ENCODE data around the gene GPR78. TPM values are rescaled to one million over a fixed set of nuclear protein-coding genes. Genes with fewer than 3 reads are reported as not detected.
"Not testable (repeated sequence)": the region's sequence is repeated elsewhere in the genome, so short reads cannot be mapped to it uniquely, and the experiment has no call there.

GPR78 gene
- total RNA-seq, 2 donors from 2014 or later = not detected

DNA sequence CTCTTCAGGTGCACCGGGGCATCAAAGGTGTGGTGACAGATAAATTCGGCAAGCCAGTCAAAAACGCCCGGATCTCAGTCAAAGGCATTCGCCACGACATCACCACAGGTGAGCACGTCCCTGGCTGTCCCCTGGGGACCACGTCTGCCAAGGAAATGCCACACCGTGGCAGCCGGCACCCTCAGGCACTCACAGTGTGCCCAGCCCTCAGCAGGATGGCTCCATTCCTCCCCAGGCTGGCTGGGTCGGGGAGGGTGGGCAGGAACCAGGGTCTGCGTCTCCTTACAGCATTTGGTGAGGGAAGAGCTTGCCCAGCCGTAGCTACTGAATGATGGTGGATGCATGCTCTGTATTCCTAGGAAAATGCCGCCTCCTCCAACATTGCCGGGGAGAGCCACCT is 38.2 kb downstream of the GPR78 start:
- Histone ChIP-seq H3K4me3 (no peak overlapping the region), H3K27ac (no peak overlapping the region), H3K4me1 (no peaks in the 10 kb centered on the region), H3K27me3 (no peaks in the 10 kb centered on the region), H3K9me3 (no peaks in the 10 kb centered on the region), H3K36me3 (replicated peaks in 1 of 2; ENCODE audit: insufficient read depth in 1 of 2, low read depth in 2 of 2) (no peaks in the 10 kb centered on the region)
- no peak for TF ChIP-seq CTCF (IDR thresholded peaks at IDR 0.05)
- no peak for TF ChIP-seq POLR2A (IDR thresholded peaks at IDR 0.05)
- ATAC-seq (no peak), DNase-seq (no peak)
- WGBS, 2 donors = 58 to 81% methylated on average over 4 to 15 of the region's 15 CpGs
- intact Hi-C loops (cut with DNase I) = no loop called here

GRCh38 chr4:8618961-8619720 is 38.9 kb downstream of the GPR78 start:
- Histone ChIP-seq H3K4me1 (no peaks in the 10 kb centered on the region), H3K36me3 (replicated peaks in 1 of 2; ENCODE audit: insufficient read depth in 1 of 2, low read depth in 2 of 2) (no peaks in the 10 kb centered on the region), H3K4me3 (no peak overlapping the region), H3K27ac (no peak overlapping the region), H3K27me3 (no peaks in the 10 kb centered on the region), H3K9me3 (no peaks in the 10 kb centered on the region)
- ATAC-seq (no peak), DNase-seq (no peak)
- TF ChIP-seq CTCF (IDR thresholded peaks at IDR 0.05) (no peak), POLR2A (IDR thresholded peaks at IDR 0.05) (no peak)
- 72 to 77% methylated on average over 14 to 27 of the region's 28 CpGs for WGBS, 2 donors
- intact Hi-C loops (cut with DNase I) = no loop called here

GRCh38 chr4:8621135-8621534 is 40.9 kb downstream of the GPR78 start:
- H3K9me3 ChIP-seq; intact Hi-C loops (cut with DNase I); H3K36me3 ChIP-seq (replicated peaks in 1 of 2; ENCODE audit: insufficient read depth in 1 of 2, low read depth in 2 of 2); H3K27ac ChIP-seq; H3K4me3 ChIP-seq; ATAC-seq; H3K4me1 ChIP-seq; H3K27me3 ChIP-seq; DNase-seq: not testable (repeated sequence)
- 57% methylated on average over 5 of the region's 14 CpGs; no CpG with 5 or more reads in 1 of the 2 donors for WGBS, 2 donors

- H3K4me3 ChIP-seq; H3K9me3 ChIP-seq; H3K4me1 ChIP-seq; H3K27ac ChIP-seq; DNase-seq; H3K36me3 ChIP-seq (replicated peaks in 1 of 2; ENCODE audit: insufficient read depth in 1 of 2, low read depth in 2 of 2); intact Hi-C loops (cut with DNase I); ATAC-seq; H3K27me3 ChIP-seq: not testable (repeated sequence)
- no CpG with 5 or more reads among the region's 29 CpGs for WGBS, 2 donors
These were observed 44.5 kb downstream of the GPR78 start for GRCh38 chr4:8624601-8625272.

DNA sequence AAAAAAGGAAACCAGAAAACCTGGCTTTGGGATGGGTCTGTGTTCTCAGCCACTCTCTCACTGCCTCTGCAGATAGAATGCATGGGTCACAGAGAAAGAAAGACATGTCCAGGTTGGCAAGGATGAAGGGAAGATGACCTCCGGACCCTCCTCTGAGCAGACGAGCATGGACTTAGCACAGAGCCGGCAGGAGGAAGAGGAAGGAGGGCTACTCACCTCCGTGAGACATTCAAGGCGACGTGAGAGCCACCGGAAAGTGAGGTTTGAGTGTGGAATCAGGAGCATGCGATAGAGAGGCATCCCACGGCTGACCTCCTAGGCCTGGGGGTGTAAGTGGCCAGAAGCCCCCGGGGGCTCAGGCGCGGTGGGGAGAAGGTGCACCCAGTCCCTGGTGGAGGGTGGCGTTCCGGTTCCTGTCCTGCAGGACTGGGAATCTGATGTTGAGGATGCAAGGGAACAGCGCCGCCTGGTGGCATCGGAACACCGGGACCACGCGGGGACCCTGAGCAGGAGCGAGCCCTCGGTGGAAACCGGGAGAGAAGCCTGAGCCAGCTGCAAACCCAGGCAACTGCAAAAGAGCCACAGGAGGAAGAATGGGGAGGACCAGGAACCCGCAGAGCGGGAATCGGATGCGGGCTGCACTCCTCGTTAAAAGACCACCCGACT is 50.2 kb downstream of the GPR78 start:
- no CpG with 5 or more reads among the region's 29 CpGs for WGBS, 2 donors
- intact Hi-C loops (cut with DNase I); H3K27me3 ChIP-seq; H3K27ac ChIP-seq; H3K4me1 ChIP-seq; DNase-seq; H3K9me3 ChIP-seq; H3K4me3 ChIP-seq; H3K36me3 ChIP-seq (replicated peaks in 1 of 2; ENCODE audit: insufficient read depth in 1 of 2, low read depth in 2 of 2): not testable (repeated sequence)
- peak; percentile 45 for ATAC-seq

- ATAC-seq; H3K4me1 ChIP-seq; H3K27me3 ChIP-seq; H3K9me3 ChIP-seq; DNase-seq; intact Hi-C loops (cut with DNase I); H3K4me3 ChIP-seq; H3K36me3 ChIP-seq (replicated peaks in 1 of 2; ENCODE audit: insufficient read depth in 1 of 2, low read depth in 2 of 2); H3K27ac ChIP-seq: not testable (repeated sequence)
- 54% methylated on average over 2 of the region's 6 CpGs; no CpG with 5 or more reads in 1 of the 2 donors for WGBS, 2 donors
These were observed 51.7 kb downstream of the GPR78 start for GRCh38 chr4:8631896-8632295.

DNA sequence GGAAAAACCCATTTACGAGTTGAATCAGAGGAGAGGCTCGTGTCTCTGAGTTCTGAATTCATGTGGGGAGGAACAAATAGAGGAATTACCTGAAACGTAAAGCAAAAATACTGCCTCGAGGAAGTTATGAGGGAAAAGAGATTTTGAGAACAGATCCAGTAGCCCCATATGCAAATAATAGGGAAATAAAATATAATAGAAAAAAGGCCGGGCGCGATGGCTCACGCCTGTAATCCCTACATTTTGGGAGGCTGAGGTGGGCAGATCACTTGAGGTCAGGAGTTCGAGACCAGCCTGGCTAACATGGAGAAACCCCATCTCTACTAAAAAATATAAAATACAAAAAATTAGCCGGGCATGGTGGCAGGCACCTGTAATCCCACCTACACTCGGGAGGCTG is 54.6 kb downstream of the GPR78 start:
- DNase-seq; H3K27me3 ChIP-seq; intact Hi-C loops (cut with DNase I): not testable (repeated sequence)

GRCh38 chr4:8635897-8636554 is 55.8 kb downstream of the GPR78 start:
- H3K4me1 ChIP-seq; intact Hi-C loops (cut with DNase I): not testable (repeated sequence)

More for the DNA sequence above, 54.6 kb downstream of the GPR78 start:
- H3K4me1 ChIP-seq; H3K27ac ChIP-seq; H3K9me3 ChIP-seq; ATAC-seq; H3K36me3 ChIP-seq (replicated peaks in 1 of 2; ENCODE audit: insufficient read depth in 1 of 2, low read depth in 2 of 2); H3K4me3 ChIP-seq: not testable (repeated sequence)
- 54 to 58% methylated on average over 7 of the region's 11 CpGs for WGBS, 2 donors

More at GRCh38 chr4:8635897-8636554, 55.8 kb downstream of the GPR78 start:
- H3K36me3 ChIP-seq (replicated peaks in 1 of 2; ENCODE audit: insufficient read depth in 1 of 2, low read depth in 2 of 2); H3K4me3 ChIP-seq; H3K27me3 ChIP-seq; H3K27ac ChIP-seq; ATAC-seq; H3K9me3 ChIP-seq; DNase-seq: not testable (repeated sequence)
- no CpG with 5 or more reads among the region's 29 CpGs for WGBS, 2 donors
